ENCODE results near the gene WDR4. TPM values are rescaled to one million over a fixed set of nuclear protein-coding genes. Genes with fewer than 3 reads are reported as not detected.

The WDR4 gene
- total RNA-seq, 2 donors from 2014 or later: 10.3 to 18.5 TPM

GRCh38 chr21:42851812-42852665, 27.3 kb downstream of the WDR4 start:
- Histone ChIP-seq H3K27ac (no peak overlapping the region), H3K9me3 (no peaks in the 10 kb centered on the region), H3K4me3 (no peak overlapping the region), H3K27me3 (replicated peaks; ENCODE audit: insufficient read depth) (no peaks in the 10 kb centered on the region), H3K36me3 (peaks cover 63% of the 10 kb centered on the region), H3K4me1 (ENCODE audit: control insufficient read depth in 1 of 2, low read depth in 2 of 2) (no peaks in the 10 kb centered on the region)
- no peak for TF ChIP-seq CTCF (IDR thresholded peaks at IDR 0.05)
- DNase-seq (ENCODE audit: low spot score) (no peak), ATAC-seq (ENCODE audit: insufficient number of reproducible peaks, low FRiP score, low read depth) (no peak)

- Histone ChIP-seq H3K36me3 (peaks cover 52% of the 10 kb centered on the region), H3K9me3 (no peaks in the 10 kb centered on the region), H3K27me3 (replicated peaks; ENCODE audit: insufficient read depth) (no peaks in the 10 kb centered on the region), H3K4me3 (no peak overlapping the region), H3K4me1 (ENCODE audit: control insufficient read depth in 1 of 2, low read depth in 2 of 2) (peaks cover 0 to under 1% of the 10 kb centered on the region in 2 donors), H3K27ac (no peak overlapping the region)
- no peak for ATAC-seq (ENCODE audit: insufficient number of reproducible peaks, low FRiP score, low read depth)
- no peak for TF ChIP-seq CTCF (IDR thresholded peaks at IDR 0.05)
- no peak for DNase-seq (ENCODE audit: low spot score)
Observed at GRCh38 chr21:42850866-42851391, 28.4 kb downstream of the WDR4 start.

GRCh38 chr21:42850463-42850862, 28.9 kb downstream of the WDR4 start:
- no peak for TF ChIP-seq CTCF (IDR thresholded peaks at IDR 0.05)
- DNase-seq (ENCODE audit: low spot score): no peak
- no peak overlapping the region for H3K27ac ChIP-seq
- H3K4me3 ChIP-seq: no peak overlapping the region
- no peak for ATAC-seq (ENCODE audit: insufficient number of reproducible peaks, low FRiP score, low read depth)
- peaks cover 0 to 5% of the 10 kb centered on the region in 2 donors for H3K4me1 ChIP-seq (ENCODE audit: control insufficient read depth in 1 of 2, low read depth in 2 of 2)
- peaks cover 48% of the 10 kb centered on the region for H3K36me3 ChIP-seq
- H3K9me3 ChIP-seq: no peaks in the 10 kb centered on the region
- no peaks in the 10 kb centered on the region for H3K27me3 ChIP-seq (replicated peaks; ENCODE audit: insufficient read depth)

- H3K36me3 ChIP-seq: peaks cover 43% of the 10 kb centered on the region
- no peak for TF ChIP-seq CTCF (IDR thresholded peaks at IDR 0.05)
- no peak for ATAC-seq (ENCODE audit: insufficient number of reproducible peaks, low FRiP score, low read depth)
- H3K9me3 ChIP-seq: no peaks in the 10 kb centered on the region
- no peak for DNase-seq (ENCODE audit: low spot score)
- H3K4me1 ChIP-seq (ENCODE audit: control insufficient read depth in 1 of 2, low read depth in 2 of 2): peaks cover 0 to 10% of the 10 kb centered on the region in 2 donors
- no peak overlapping the region for H3K4me3 ChIP-seq
- no peaks in the 10 kb centered on the region for H3K27me3 ChIP-seq (replicated peaks; ENCODE audit: insufficient read depth)
- no peak overlapping the region for H3K27ac ChIP-seq
Observed at GRCh38 chr21:42849759-42850412, 29.5 kb downstream of the WDR4 start.
